ENCODE data around the gene ARAP1. TPM values are rescaled to one million over a fixed set of nuclear protein-coding genes. Genes with fewer than 3 reads are reported as not detected.

ARAP1 gene
- total RNA-seq, 1 experiment from 2014 or later = 151 TPM

- Histone ChIP-seq H3K79me2 (ENCODE audit: low read depth) (no peaks in the 10 kb centered on the region), H3K4me3 (peak overlapping the region; percentile 2; the same call in 1 of the 2 replicates), H3K9me2 (ENCODE audit: insufficient read depth) (no peaks in the 10 kb centered on the region), H3K36me3 (ENCODE audit: low read depth) (no peaks in the 10 kb centered on the region), H3K27ac (peak overlapping the region; percentile 80), H3F3A (ENCODE audit: insufficient read depth, low read depth) (peaks cover 61% of the 10 kb centered on the region), H2AFZ (no peak overlapping the region), H3K4me1 (replicated peaks; ENCODE audit: insufficient read depth) (peaks cover 80% of the 10 kb centered on the region), H3K4me2 (peak overlapping the region; percentile 58), H3K9me3 (ENCODE audit: insufficient read depth, low read depth) (no peaks in the 10 kb centered on the region), H3K27me3 (ENCODE audit: insufficient read depth, low read depth) (no peaks in the 10 kb centered on the region), H4K20me1 (ENCODE audit: insufficient read depth) (no peaks in the 10 kb centered on the region)
- POLR2A ChIA-PET (ENCODE audit: unreplicated experiment) = interaction anchor here (0.6 kb wide), 2 partner anchors 34 to 46 kb away, joined by 4 to 24 read pairs; no protein-coding TSS in a partner anchor
- DNase-seq = peak; percentile 75 to 99
- no peak for TF ChIP-seq CTCF (conservative IDR thresholded peaks at IDR 0.05)
- TF ChIP-seq EZH2 (IDR thresholded peaks at IDR 0.05; ENCODE audit: low read depth) = no peak
- intact Hi-C loops (cut with micrococcal nuclease; ENCODE audit: unreplicated experiment) = no loop called here
- CTCF ChIA-PET = interaction anchor here (0.6 to 0.7 kb wide), 2 partner anchors 268 to 315 kb away, joined by 3 read pairs; no protein-coding TSS in a partner anchor
- no TSS peak for BruUV-seq (replicated peaks)
Measured at GRCh38 chr11:72786305-72787215, 34.4 kb upstream of the ARAP1 start.

GRCh38 chr11:72784662-72785061 lies 32.5 kb upstream of the ARAP1 start:
- no peak overlapping the region for H2AFZ ChIP-seq
- peak overlapping the region; percentile 80 for H3K27ac ChIP-seq
- no peak for DNase-seq
- H3K4me1 ChIP-seq (replicated peaks; ENCODE audit: insufficient read depth) = peaks cover 79% of the 10 kb centered on the region
- POLR2A ChIA-PET (ENCODE audit: unreplicated experiment) = no interaction called here
- H3K79me2 ChIP-seq (ENCODE audit: low read depth) = peaks cover 16% of the 10 kb centered on the region
- H3F3A ChIP-seq (ENCODE audit: insufficient read depth, low read depth) = peaks cover 54% of the 10 kb centered on the region
- no peaks in the 10 kb centered on the region; the same call in 1 of the 2 replicates for H3K36me3 ChIP-seq (ENCODE audit: low read depth)
- TF ChIP-seq EZH2 (IDR thresholded peaks at IDR 0.05; ENCODE audit: low read depth) (no peak), CTCF (conservative IDR thresholded peaks at IDR 0.05) (no peak)
- no TSS peak for BruUV-seq (replicated peaks)
- intact Hi-C loops (cut with micrococcal nuclease; ENCODE audit: unreplicated experiment) = no loop called here
- no peak overlapping the region for H3K4me3 ChIP-seq
- no peaks in the 10 kb centered on the region for H4K20me1 ChIP-seq (ENCODE audit: insufficient read depth)
- no peaks in the 10 kb centered on the region for H3K9me3 ChIP-seq (ENCODE audit: insufficient read depth, low read depth)
- H3K9me2 ChIP-seq (ENCODE audit: insufficient read depth) = no peaks in the 10 kb centered on the region
- H3K27me3 ChIP-seq (ENCODE audit: insufficient read depth, low read depth) = no peaks in the 10 kb centered on the region
- H3K4me2 ChIP-seq = peak overlapping the region; percentile 58; the same call in 1 of the 2 replicates
- CTCF ChIA-PET = no interaction called here

- H3K4me1 ChIP-seq (replicated peaks; ENCODE audit: insufficient read depth) = peaks cover 79% of the 10 kb centered on the region
- TSS peak; percentile 62 for BruUV-seq (replicated peaks)
- POLR2A ChIA-PET (ENCODE audit: unreplicated experiment) = no interaction called here
Measured at GRCh38 chr11:72783144-72783905, 31.1 kb upstream of the ARAP1 start.

More at GRCh38 chr11:72783144-72783905, 31.1 kb upstream of the ARAP1 start:
- Histone ChIP-seq H3F3A (ENCODE audit: insufficient read depth, low read depth) (peaks cover 56% of the 10 kb centered on the region), H3K79me2 (ENCODE audit: low read depth) (peaks cover 29% of the 10 kb centered on the region), H4K20me1 (ENCODE audit: insufficient read depth) (no peaks in the 10 kb centered on the region), H3K27me3 (ENCODE audit: insufficient read depth, low read depth) (no peaks in the 10 kb centered on the region), H3K9me2 (ENCODE audit: insufficient read depth) (no peaks in the 10 kb centered on the region), H3K27ac (no peak overlapping the region), H3K4me2 (peak overlapping the region; percentile 78; the same call in 1 of the 2 replicates), H3K36me3 (ENCODE audit: low read depth) (peaks cover 9% of the 10 kb centered on the region; the same call in 1 of the 2 replicates), H2AFZ (no peak overlapping the region), H3K4me3 (no peak overlapping the region), H3K9me3 (ENCODE audit: insufficient read depth, low read depth) (no peaks in the 10 kb centered on the region)
- CTCF ChIA-PET = interaction anchor here (1.1 to 1.4 kb wide), 2 partner anchors 11 to 312 kb away, joined by 5 to 7 read pairs; partner anchors contain the start of gene STARD10
- intact Hi-C loops (cut with micrococcal nuclease; ENCODE audit: unreplicated experiment) = no loop called here
- TF ChIP-seq EZH2 (IDR thresholded peaks at IDR 0.05; ENCODE audit: low read depth) = no peak
- DNase-seq = no peak
